Astrocyte of the spinal cord (primary cell): ENCODE data around the gene LRRC34.

Source experiments
- DNase-seq: peaks from one replicate; pipeline ENCODE4 v3.0.0; 2011; ENCODE audit warnings: low read depth, low spot score
- H3K4me3 ChIP-seq: 2 replicates; pipeline ENCODE4 v1.5.1; 2011; ENCODE audit warnings: low read depth, mild to moderate bottlenecking, low read length, moderate library complexity
- CTCF ChIP-seq: IDR thresholded peaks from 2 replicates; pipeline ENCODE4 v1.5.1; 2012; ENCODE audit warnings: low read depth, mild to moderate bottlenecking, low read length, inconsistent platforms
- in situ Hi-C: cut with HindIII; loops from 2 replicates; pipeline ENCODE4 v1.10.0; 2017; ENCODE audit warnings: low sequenced_read_pairs

The LRRC34 gene

GRCh38 chr3:169787120-169787519 lies 25.6 kb downstream of the LRRC34 start:
- in situ Hi-C loops: no loop called here
- H3K4me3 ChIP-seq: no peak overlapping the region
- no peak for TF ChIP-seq CTCF
- DNase-seq: no peak

GRCh38 chr3:169781209-169781855 lies 31.4 kb downstream of the LRRC34 start:
- DNase-seq: no peak
- in situ Hi-C loops: no loop called here
- TF ChIP-seq CTCF: no peak
- H3K4me3 ChIP-seq: no peak overlapping the region

GRCh38 chr3:169780742-169781141 lies 32.0 kb downstream of the LRRC34 start:
- no peak for TF ChIP-seq CTCF
- DNase-seq: no peak
- no peak overlapping the region for H3K4me3 ChIP-seq
- in situ Hi-C loops: no loop called here

GRCh38 chr3:169777822-169778221 lies 34.9 kb downstream of the LRRC34 start:
- H3K4me3 ChIP-seq: no peak overlapping the region
- no peak for TF ChIP-seq CTCF
- DNase-seq: no peak
- in situ Hi-C loops: no loop called here

- no peak for DNase-seq
- H3K4me3 ChIP-seq: peak overlapping the region; percentile 100
- TF ChIP-seq CTCF: no peak
- in situ Hi-C loops: no loop called here
Observed at GRCh38 chr3:169774186-169774585, 38.5 kb downstream of the LRRC34 start.

GRCh38 chr3:169772897-169773816 lies 39.5 kb downstream of the LRRC34 start, which contains the start of gene MYNN:
Gene MYNN, plus strand, starts transcription at chr3:169773396. Its CDS starts 900 bp downstream, at chr3:169774296.
- H3K4me3 ChIP-seq: peak within 1 kb of the TSS; percentile 100
- DNase-seq: peak; percentile 89
- no peak for TF ChIP-seq CTCF
- in situ Hi-C loops: no loop called here
